T47D (cell line): ENCODE data around the gene KAZN.
"Not testable (repeated sequence)": the region's sequence is repeated elsewhere in the genome, so short reads cannot be mapped to it uniquely, and the experiment has no call there.

Source experiments
- DNase-seq, 2 experiments: peaks; one replicate each; pipeline versions ENCODE4 v3.0.0 to v3.0.0-alpha.2; 2011 to 2012; ENCODE audit warnings: low read depth in 1 of 2, low spot score in 1 of 2
- JUND ChIP-seq: IDR thresholded peaks from 2 replicates; pipeline ENCODE4 v1.6.1; 2012; ENCODE audit warnings: low read depth
- in situ Hi-C: cut with HindIII; loops from 2 replicates; pipeline ENCODE4 v1.10.0; 2016; ENCODE audit warnings: low sequenced_read_pairs, low pct_unique_long_range_greater_than_20kb

KAZN gene

GRCh38 chr1:15128520-15129313 is 530.2 kb downstream of the KAZN start:
- in situ Hi-C loops = no loop called here
- peak; percentile 72 to 76 for DNase-seq
- no peak for TF ChIP-seq JUND

- TF ChIP-seq JUND = no peak
- in situ Hi-C loops = no loop called here
- no peak for DNase-seq
These were observed 531.5 kb downstream of the KAZN start for GRCh38 chr1:15129944-15130343.

- no peak for DNase-seq
- no peak for TF ChIP-seq JUND
- in situ Hi-C loops = no loop called here
These were observed 532.1 kb downstream of the KAZN start for GRCh38 chr1:15130607-15131006.

GRCh38 chr1:15132965-15133364 is 534.5 kb downstream of the KAZN start:
- in situ Hi-C loops = no loop called here
- TF ChIP-seq JUND = no peak
- no peak for DNase-seq

GRCh38 chr1:15134285-15134684 is 535.8 kb downstream of the KAZN start:
- in situ Hi-C loops = no loop called here
- no peak for DNase-seq
- no peak for TF ChIP-seq JUND

GRCh38 chr1:15135604-15136003 is 537.1 kb downstream of the KAZN start:
- in situ Hi-C loops, DNase-seq: not testable (repeated sequence)

GRCh38 chr1:15137809-15138208 is 539.3 kb downstream of the KAZN start:
- in situ Hi-C loops = no loop called here
- no peak for DNase-seq
- TF ChIP-seq JUND = no peak

GRCh38 chr1:15139654-15140350 is 541.3 kb downstream of the KAZN start:
- in situ Hi-C loops = no loop called here
- no peak for TF ChIP-seq JUND
- no peak for DNase-seq

- in situ Hi-C loops = no loop called here
- no peak for DNase-seq
- TF ChIP-seq JUND = no peak
These were observed 543.6 kb downstream of the KAZN start for GRCh38 chr1:15141935-15142539.

GRCh38 chr1:15145327-15145726 is 546.8 kb downstream of the KAZN start:
- peak in 1 of 2 experiments; percentile 41 for DNase-seq
- in situ Hi-C loops = no loop called here
- no peak for TF ChIP-seq JUND

GRCh38 chr1:15146142-15146680 is 547.7 kb downstream of the KAZN start:
- in situ Hi-C loops = no loop called here

GRCh38 chr1:15146971-15147376 is 548.5 kb downstream of the KAZN start:
- no peak for DNase-seq
- in situ Hi-C loops = no loop called here
- no peak for TF ChIP-seq JUND

More at GRCh38 chr1:15146142-15146680, 547.7 kb downstream of the KAZN start:
- TF ChIP-seq JUND = no peak
- DNase-seq = no peak

- TF ChIP-seq JUND = no peak
- in situ Hi-C loops = no loop called here
- DNase-seq = no peak
These were observed 549.5 kb downstream of the KAZN start for GRCh38 chr1:15148004-15148403.
